Measurements from ENCODE around the gene SLC5A12. TPM values are rescaled to one million over a fixed set of nuclear protein-coding genes. Genes with fewer than 3 reads are reported as not detected.

Gene SLC5A12
- total RNA-seq, 1 experiment from 2014 or later, result not detected

GRCh38 chr11:26739366-26740073 lies 17.7 kb upstream of the SLC5A12 start:
- TF ChIP-seq SIN3A (IDR thresholded peaks at IDR 0.05; ENCODE audit: borderline replicate concordance, insufficient read depth, low read depth, low read length) (no peak), POLR2AphosphoS5 (IDR thresholded peaks at IDR 0.05; ENCODE audit: low read depth, low read length) (no peak), CTCF (IDR thresholded peaks at IDR 0.05) (no peak), REST (IDR thresholded peaks at IDR 0.05; ENCODE audit: insufficient read depth in 1 of 2, low read depth in 2 of 2, low read length in 1 of 2) (no peak), TCF7L2 (IDR thresholded peaks at IDR 0.05; ENCODE audit: low read depth, low read length) (no peak)
- BruUV-seq (replicated peaks), result no TSS peak
- intact Hi-C loops (cut with micrococcal nuclease; ENCODE audit: unreplicated experiment), result loop anchor here (10.0 kb wide), 1 partner anchor 445 kb away; no protein-coding TSS in a partner anchor
- Histone ChIP-seq H3K4me1 (ENCODE audit: control insufficient read depth, insufficient read depth, low read length) (no peaks in the 10 kb centered on the region), H3K27ac (ENCODE audit: low read length) (no peak overlapping the region), H3K36me3 (ENCODE audit: control insufficient read depth, insufficient read depth, low read length) (no peaks in the 10 kb centered on the region), H3K27me3 (ENCODE audit: control insufficient read depth, insufficient read depth, low read length) (no peaks in the 10 kb centered on the region), H3K4me3 (ENCODE audit: low read depth in 2 of 2, low read length in 2 of 2) (no peak overlapping the region), H3K9me3 (ENCODE audit: control insufficient read depth, insufficient read depth, low read depth, low read length) (no peaks in the 10 kb centered on the region)
- ChIA-PET POLR2A (no interaction called here), CTCF (no interaction called here)
- ATAC-seq (no peak), DNase-seq (ENCODE audit: low read depth, low spot score) (no peak)
- in situ Hi-C loops (cut with HindIII; ENCODE audit: low pct_unique_long_range_greater_than_20kb, low sequenced_read_pairs), result no loop called here

GRCh38 chr11:26734691-26735090 lies 12.8 kb upstream of the SLC5A12 start:
- in situ Hi-C loops (cut with HindIII; ENCODE audit: low pct_unique_long_range_greater_than_20kb, low sequenced_read_pairs), result no loop called here
- Histone ChIP-seq H3K4me3 (ENCODE audit: low read depth in 2 of 2, low read length in 2 of 2) (no peak overlapping the region), H3K4me1 (ENCODE audit: control insufficient read depth, insufficient read depth, low read length) (no peaks in the 10 kb centered on the region), H3K27me3 (ENCODE audit: control insufficient read depth, insufficient read depth, low read length) (no peaks in the 10 kb centered on the region), H3K27ac (ENCODE audit: low read length) (no peak overlapping the region), H3K9me3 (ENCODE audit: control insufficient read depth, insufficient read depth, low read depth, low read length) (no peaks in the 10 kb centered on the region), H3K36me3 (ENCODE audit: control insufficient read depth, insufficient read depth, low read length) (no peaks in the 10 kb centered on the region)
- intact Hi-C loops (cut with micrococcal nuclease; ENCODE audit: unreplicated experiment), result no loop called here
- no peak for DNase-seq (ENCODE audit: low read depth, low spot score)
- ATAC-seq, result no peak
- ChIA-PET CTCF (no interaction called here), POLR2A (no interaction called here)
- TF ChIP-seq REST (IDR thresholded peaks at IDR 0.05; ENCODE audit: insufficient read depth in 1 of 2, low read depth in 2 of 2, low read length in 1 of 2) (no peak), SIN3A (IDR thresholded peaks at IDR 0.05; ENCODE audit: borderline replicate concordance, insufficient read depth, low read depth, low read length) (no peak), TCF7L2 (IDR thresholded peaks at IDR 0.05; ENCODE audit: low read depth, low read length) (no peak), CTCF (IDR thresholded peaks at IDR 0.05) (no peak), POLR2AphosphoS5 (IDR thresholded peaks at IDR 0.05; ENCODE audit: low read depth, low read length) (no peak)
- no TSS peak for BruUV-seq (replicated peaks)
